Measurements from ENCODE around the gene OGFOD1. TPM values are rescaled to one million over a fixed set of nuclear protein-coding genes. Genes with fewer than 3 reads are reported as not detected.

Gene OGFOD1
- total and polyA plus RNA-seq, 2 of the 13 experiments (the other 11 are each of a cell fraction or from before 2014, with no cell fraction given), result 35.2 to 81.3 TPM

DNA sequence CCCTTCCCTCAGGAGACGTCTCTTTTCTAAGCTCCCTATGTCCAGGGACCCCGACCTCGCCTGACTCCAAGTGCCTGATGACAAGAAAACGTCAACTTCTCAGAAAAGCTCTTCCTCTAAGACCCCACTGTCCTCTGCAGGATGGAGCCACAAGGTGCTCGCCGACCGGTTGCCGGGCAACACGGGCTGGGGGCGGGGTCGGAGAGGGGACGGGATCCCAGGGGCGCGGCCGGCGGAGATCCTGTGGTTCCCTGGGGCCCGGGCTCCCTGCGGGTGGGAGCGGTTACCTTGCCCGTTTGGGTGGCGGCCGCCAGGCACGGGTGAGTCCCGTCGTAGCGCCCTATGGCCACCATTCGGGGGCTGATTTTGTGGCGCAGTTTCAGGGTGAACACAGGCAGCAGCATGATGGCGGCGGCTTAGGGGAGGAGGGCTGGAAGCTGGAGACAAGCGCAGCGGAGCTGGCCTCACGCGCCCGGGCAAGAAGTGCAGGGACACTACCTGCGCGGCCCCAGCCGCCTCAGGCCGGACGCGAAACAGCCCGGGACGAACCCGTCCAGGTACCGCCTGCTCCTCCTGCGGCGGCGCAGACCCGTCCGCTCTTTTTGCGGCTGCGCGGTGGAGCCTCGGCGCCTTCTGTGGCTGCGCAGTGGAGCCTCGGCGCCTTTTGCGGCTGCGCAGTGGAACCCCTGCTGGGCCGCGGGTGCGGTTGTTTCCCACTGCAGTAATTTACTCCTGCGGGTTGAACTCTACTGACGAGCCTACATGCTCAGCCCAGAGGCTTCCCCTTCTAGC lies 68.3 kb downstream of the OGFOD1 start, which contains the start of gene BBS2 (continued):
- TF ChIP-seq, protein P1, sequence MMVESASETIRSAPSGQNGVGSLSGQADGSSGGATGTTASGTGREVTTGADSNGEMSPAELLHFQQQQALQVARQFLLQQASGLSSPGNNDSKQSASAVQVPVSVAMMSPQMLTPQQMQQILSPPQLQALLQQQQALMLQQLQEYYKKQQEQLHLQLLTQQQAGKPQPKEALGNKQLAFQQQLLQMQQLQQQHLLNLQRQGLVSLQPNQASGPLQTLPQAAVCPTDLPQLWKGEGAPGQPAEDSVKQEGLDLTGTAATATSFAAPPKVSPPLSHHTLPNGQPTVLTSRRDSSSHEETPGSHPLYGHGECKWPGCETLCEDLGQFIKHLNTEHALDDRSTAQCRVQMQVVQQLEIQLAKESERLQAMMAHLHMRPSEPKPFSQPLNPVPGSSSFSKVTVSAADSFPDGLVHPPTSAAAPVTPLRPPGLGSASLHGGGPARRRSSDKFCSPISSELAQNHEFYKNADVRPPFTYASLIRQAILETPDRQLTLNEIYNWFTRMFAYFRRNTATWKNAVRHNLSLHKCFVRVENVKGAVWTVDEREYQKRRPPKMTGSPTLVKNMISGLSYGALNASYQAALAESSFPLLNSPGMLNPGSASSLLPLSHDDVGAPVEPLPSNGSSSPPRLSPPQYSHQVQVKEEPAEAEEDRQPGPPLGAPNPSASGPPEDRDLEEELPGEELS (CRISPR knock-in tag; IDR thresholded peaks at IDR 0.05), result peak; percentile 51; the same call in 1 of the 2 replicates
- no peak for TF ChIP-seq ZEB1 (IDR thresholded peaks at IDR 0.05; ENCODE audit: insufficient replicate concordance, low read depth)
- no peak for TF ChIP-seq NFKBIZ (CRISPR knock-in tag; IDR thresholded peaks at IDR 0.05)
- TF ChIP-seq, protein P2, sequence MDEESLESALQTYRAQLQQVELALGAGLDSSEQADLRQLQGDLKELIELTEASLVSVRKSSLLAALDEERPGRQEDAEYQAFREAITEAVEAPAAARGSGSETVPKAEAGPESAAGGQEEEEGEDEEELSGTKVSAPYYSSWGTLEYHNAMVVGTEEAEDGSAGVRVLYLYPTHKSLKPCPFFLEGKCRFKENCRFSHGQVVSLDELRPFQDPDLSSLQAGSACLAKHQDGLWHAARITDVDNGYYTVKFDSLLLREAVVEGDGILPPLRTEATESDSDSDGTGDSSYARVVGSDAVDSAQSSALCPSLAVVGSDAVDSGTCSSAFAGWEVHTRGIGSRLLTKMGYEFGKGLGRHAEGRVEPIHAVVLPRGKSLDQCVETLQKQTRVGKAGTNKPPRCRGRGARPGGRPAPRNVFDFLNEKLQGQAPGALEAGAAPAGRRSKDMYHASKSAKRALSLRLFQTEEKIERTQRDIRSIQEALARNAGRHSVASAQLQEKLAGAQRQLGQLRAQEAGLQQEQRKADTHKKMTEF (CRISPR knock-in tag; IDR thresholded peaks at IDR 0.05), result peak; percentile 84; the same call in 1 of the 2 replicates
- TF ChIP-seq HMG20A (CRISPR knock-in tag; IDR thresholded peaks at IDR 0.05; ENCODE audit: borderline replicate concordance), result no peak
- peak; percentile 78; the same call in 1 of the 2 replicates for TF ChIP-seq ZNF567 (CRISPR knock-in tag; IDR thresholded peaks at IDR 0.05; ENCODE audit: borderline replicate concordance)
- no peak for TF ChIP-seq ZBTB7A (CRISPR knock-in tag; IDR thresholded peaks at IDR 0.05)
- TF ChIP-seq ZBTB7B (CRISPR knock-in tag; IDR thresholded peaks at IDR 0.05), result peak; percentile 72
- peak; percentile 95; the same call in 1 of the 2 replicates for TF ChIP-seq ZNF550 (CRISPR knock-in tag; IDR thresholded peaks at IDR 0.05; ENCODE audit: borderline replicate concordance)
- TF ChIP-seq ZNF781 (CRISPR knock-in tag; IDR thresholded peaks at IDR 0.05; ENCODE audit: borderline replicate concordance, not compliant biosample characterization), result no peak
- TF ChIP-seq ARID2 (CRISPR knock-in tag; IDR thresholded peaks at IDR 0.05; ENCODE audit: borderline replicate concordance), result peak; percentile 49; the same call in 1 of the 2 replicates
- TF ChIP-seq U2AF1 (optimal IDR thresholded peaks at IDR 0.05; ENCODE audit: low read depth, low read length), result no peak
- no peak for TF ChIP-seq ZNF101 (CRISPR knock-in tag; IDR thresholded peaks at IDR 0.05; ENCODE audit: borderline replicate concordance, low read depth)
- TF ChIP-seq, protein P3, sequence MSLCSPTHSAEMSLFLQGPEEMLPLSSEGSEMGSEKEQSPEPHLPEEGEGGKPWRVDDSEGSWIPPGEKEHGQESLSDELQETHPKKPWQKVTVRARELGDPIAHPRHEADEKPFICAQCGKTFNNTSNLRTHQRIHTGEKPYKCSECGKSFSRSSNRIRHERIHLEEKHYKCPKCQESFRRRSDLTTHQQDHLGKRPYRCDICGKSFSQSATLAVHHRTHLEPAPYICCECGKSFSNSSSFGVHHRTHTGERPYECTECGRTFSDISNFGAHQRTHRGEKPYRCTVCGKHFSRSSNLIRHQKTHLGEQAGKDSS (CRISPR knock-in tag; IDR thresholded peaks at IDR 0.05; ENCODE audit: borderline replicate concordance, low read depth), result no peak
- TF ChIP-seq ZNF207 (IDR thresholded peaks at IDR 0.05; ENCODE audit: borderline replicate concordance), result no peak
- TF ChIP-seq, protein P4, sequence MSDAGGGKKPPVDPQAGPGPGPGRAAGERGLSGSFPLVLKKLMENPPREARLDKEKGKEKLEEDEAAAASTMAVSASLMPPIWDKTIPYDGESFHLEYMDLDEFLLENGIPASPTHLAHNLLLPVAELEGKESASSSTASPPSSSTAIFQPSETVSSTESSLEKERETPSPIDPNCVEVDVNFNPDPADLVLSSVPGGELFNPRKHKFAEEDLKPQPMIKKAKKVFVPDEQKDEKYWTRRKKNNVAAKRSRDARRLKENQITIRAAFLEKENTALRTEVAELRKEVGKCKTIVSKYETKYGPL (CRISPR knock-in tag; IDR thresholded peaks at IDR 0.05), result no peak
- TF ChIP-seq ZFP36L2 (CRISPR knock-in tag; IDR thresholded peaks at IDR 0.05), result no peak
- TF ChIP-seq ZNF556 (CRISPR knock-in tag; IDR thresholded peaks at IDR 0.05; ENCODE audit: borderline replicate concordance), result peak; percentile 39; the same call in 1 of the 2 replicates
- TF ChIP-seq, protein P5, sequence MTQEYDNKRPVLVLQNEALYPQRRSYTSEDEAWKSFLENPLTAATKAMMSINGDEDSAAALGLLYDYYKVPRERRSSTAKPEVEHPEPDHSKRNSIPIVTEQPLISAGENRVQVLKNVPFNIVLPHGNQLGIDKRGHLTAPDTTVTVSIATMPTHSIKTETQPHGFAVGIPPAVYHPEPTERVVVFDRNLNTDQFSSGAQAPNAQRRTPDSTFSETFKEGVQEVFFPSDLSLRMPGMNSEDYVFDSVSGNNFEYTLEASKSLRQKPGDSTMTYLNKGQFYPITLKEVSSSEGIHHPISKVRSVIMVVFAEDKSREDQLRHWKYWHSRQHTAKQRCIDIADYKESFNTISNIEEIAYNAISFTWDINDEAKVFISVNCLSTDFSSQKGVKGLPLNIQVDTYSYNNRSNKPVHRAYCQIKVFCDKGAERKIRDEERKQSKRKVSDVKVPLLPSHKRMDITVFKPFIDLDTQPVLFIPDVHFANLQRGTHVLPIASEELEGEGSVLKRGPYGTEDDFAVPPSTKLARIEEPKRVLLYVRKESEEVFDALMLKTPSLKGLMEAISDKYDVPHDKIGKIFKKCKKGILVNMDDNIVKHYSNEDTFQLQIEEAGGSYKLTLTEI (CRISPR knock-in tag; conservative IDR thresholded peaks at IDR 0.05), result no peak
- TF ChIP-seq NONO (IDR thresholded peaks at IDR 0.05), result no peak
- peak; percentile 76 for TF ChIP-seq NONO (CRISPR knock-in tag; conservative IDR thresholded peaks at IDR 0.05)
- no peak for TF ChIP-seq CREB1 (IDR thresholded peaks at IDR 0.05)
- TF ChIP-seq CREB1 (CRISPR knock-in tag; IDR thresholded peaks at IDR 0.05), result no peak

Data from HepG2 (cell line).